Measurements from ENCODE around the gene GOLGA6L2. TPM values are rescaled to one million over a fixed set of nuclear protein-coding genes. Genes with fewer than 3 reads are reported as not detected.

Gene GOLGA6L2
- polyA plus RNA-seq, 4 donors: not detected

GRCh38 chr15:23467110-23467600, 20.1 kb upstream of the GOLGA6L2 start:
- 77 to 86% (median 78%) methylated on average over 3 of the region's 3 CpGs for WGBS, 3 donors
- no peak for FAIRE-seq

GRCh38 chr15:23457890-23458289, 10.8 kb upstream of the GOLGA6L2 start:
- Histone ChIP-seq H3K4me3 (ENCODE audit: low read depth in 1 of 3, low read length in 3 of 3) (no peak overlapping the region), H3K9me3 (ENCODE audit: control insufficient read depth in 2 of 2, insufficient read depth in 1 of 2, low read depth in 1 of 2, low read length in 1 of 2) (no peaks in the 10 kb centered on the region), H3K27ac (ENCODE audit: low read depth in 1 of 3, low read length in 2 of 3) (no peak overlapping the region), H3K36me3 (ENCODE audit: control insufficient read depth in 3 of 3, insufficient read depth in 2 of 3, low read depth in 1 of 3, low read length in 3 of 3) (no peaks in the 10 kb centered on the region), H3K27me3 (ENCODE audit: control insufficient read depth in 3 of 3, insufficient read depth in 3 of 3, low read length in 3 of 3) (no peaks in the 10 kb centered on the region), H3K4me1 (ENCODE audit: control insufficient read depth in 3 of 3, insufficient read depth in 2 of 3, low read depth in 1 of 3, low read length in 2 of 3) (no peaks in the 10 kb centered on the region)
- DNase-seq (no peak), FAIRE-seq (no peak)
- 52 to 60% (median 56%) methylated on average over 5 of the region's 5 CpGs for WGBS, 3 donors

More at GRCh38 chr15:23467110-23467600, 20.1 kb upstream of the GOLGA6L2 start:
- Histone ChIP-seq H3K36me3 (ENCODE audit: control insufficient read depth in 3 of 3, insufficient read depth in 2 of 3, low read depth in 1 of 3, low read length in 3 of 3) (no peaks in the 10 kb centered on the region), H3K4me1 (ENCODE audit: control insufficient read depth in 3 of 3, insufficient read depth in 2 of 3, low read depth in 1 of 3, low read length in 2 of 3) (no peaks in the 10 kb centered on the region), H3K9me3 (ENCODE audit: control insufficient read depth in 2 of 2, insufficient read depth in 1 of 2, low read depth in 1 of 2, low read length in 1 of 2) (no peaks in the 10 kb centered on the region), H3K27ac (ENCODE audit: low read depth in 1 of 3, low read length in 2 of 3) (no peak overlapping the region), H3K27me3 (ENCODE audit: control insufficient read depth in 3 of 3, insufficient read depth in 3 of 3, low read length in 3 of 3) (no peaks in the 10 kb centered on the region), H3K4me3 (ENCODE audit: low read depth in 1 of 3, low read length in 3 of 3) (no peak overlapping the region)
- DNase-seq: peak; percentile 10 to 19

- Histone ChIP-seq H3K4me3 (ENCODE audit: low read depth in 1 of 3, low read length in 3 of 3) (no peak overlapping the region), H3K4me1 (ENCODE audit: control insufficient read depth in 3 of 3, insufficient read depth in 2 of 3, low read depth in 1 of 3, low read length in 2 of 3) (no peaks in the 10 kb centered on the region), H3K36me3 (ENCODE audit: control insufficient read depth in 3 of 3, insufficient read depth in 2 of 3, low read depth in 1 of 3, low read length in 3 of 3) (no peaks in the 10 kb centered on the region), H3K9me3 (ENCODE audit: control insufficient read depth in 2 of 2, insufficient read depth in 1 of 2, low read depth in 1 of 2, low read length in 1 of 2) (peaks cover 0 to 2% of the 10 kb centered on the region in 2 donors), H3K27ac (ENCODE audit: low read depth in 1 of 3, low read length in 2 of 3) (no peak overlapping the region), H3K27me3 (ENCODE audit: control insufficient read depth in 3 of 3, insufficient read depth in 3 of 3, low read length in 3 of 3) (no peaks in the 10 kb centered on the region)
- FAIRE-seq (no peak), DNase-seq (peak in 1 of 2 donors; percentile 12)
- whole genome bisulfite sequencing, 3 donors: 74 to 83% (median 74%) methylated on average over 15 of the region's 15 CpGs
These were observed 582 bp downstream of the GOLGA6L2 start for GRCh38 chr15:23446215-23447106.

GRCh38 chr15:23444269-23444668, 2.8 kb downstream of the GOLGA6L2 start:
- Histone ChIP-seq H3K27me3 (ENCODE audit: control insufficient read depth in 3 of 3, insufficient read depth in 3 of 3, low read length in 3 of 3) (no peaks in the 10 kb centered on the region), H3K4me3 (ENCODE audit: low read depth in 1 of 3, low read length in 3 of 3) (no peak overlapping the region), H3K4me1 (ENCODE audit: control insufficient read depth in 3 of 3, insufficient read depth in 2 of 3, low read depth in 1 of 3, low read length in 2 of 3) (no peaks in the 10 kb centered on the region), H3K36me3 (ENCODE audit: control insufficient read depth in 3 of 3, insufficient read depth in 2 of 3, low read depth in 1 of 3, low read length in 3 of 3) (no peaks in the 10 kb centered on the region), H3K27ac (ENCODE audit: low read depth in 1 of 3, low read length in 2 of 3) (no peak overlapping the region), H3K9me3 (ENCODE audit: control insufficient read depth in 2 of 2, insufficient read depth in 1 of 2, low read depth in 1 of 2, low read length in 1 of 2) (peaks cover 0 to 6% of the 10 kb centered on the region in 2 donors)
- WGBS, 3 donors: 79 to 82% (median 81%) methylated on average over 10 to 11 of the region's 11 CpGs
- DNase-seq (no peak), FAIRE-seq (no peak)

GRCh38 chr15:23441204-23441603, 5.8 kb downstream of the GOLGA6L2 start:
- Histone ChIP-seq H3K27ac (ENCODE audit: low read depth in 1 of 3, low read length in 2 of 3) (no peak overlapping the region), H3K4me1 (ENCODE audit: control insufficient read depth in 3 of 3, insufficient read depth in 2 of 3, low read depth in 1 of 3, low read length in 2 of 3) (no peaks in the 10 kb centered on the region), H3K4me3 (ENCODE audit: low read depth in 1 of 3, low read length in 3 of 3) (no peak overlapping the region), H3K27me3 (ENCODE audit: control insufficient read depth in 3 of 3, insufficient read depth in 3 of 3, low read length in 3 of 3) (no peaks in the 10 kb centered on the region), H3K9me3 (ENCODE audit: control insufficient read depth in 2 of 2, insufficient read depth in 1 of 2, low read depth in 1 of 2, low read length in 1 of 2) (peaks cover 0 to 6% of the 10 kb centered on the region in 2 donors), H3K36me3 (ENCODE audit: control insufficient read depth in 3 of 3, insufficient read depth in 2 of 3, low read depth in 1 of 3, low read length in 3 of 3) (no peaks in the 10 kb centered on the region)
- DNase-seq (no peak), FAIRE-seq (no peak)
- WGBS, 3 donors: 87 to 89% (median 87%) methylated on average over 13 of the region's 13 CpGs

- 92 to 95% (median 94%) methylated on average over 10 of the region's 10 CpGs for WGBS, 3 donors
- FAIRE-seq (no peak), DNase-seq (no peak)
- Histone ChIP-seq H3K9me3 (ENCODE audit: control insufficient read depth in 2 of 2, insufficient read depth in 1 of 2, low read depth in 1 of 2, low read length in 1 of 2) (peaks cover 0 to 6% of the 10 kb centered on the region in 2 donors), H3K27me3 (ENCODE audit: control insufficient read depth in 3 of 3, insufficient read depth in 3 of 3, low read length in 3 of 3) (no peaks in the 10 kb centered on the region), H3K36me3 (ENCODE audit: control insufficient read depth in 3 of 3, insufficient read depth in 2 of 3, low read depth in 1 of 3, low read length in 3 of 3) (no peaks in the 10 kb centered on the region), H3K4me1 (ENCODE audit: control insufficient read depth in 3 of 3, insufficient read depth in 2 of 3, low read depth in 1 of 3, low read length in 2 of 3) (no peaks in the 10 kb centered on the region), H3K4me3 (ENCODE audit: low read depth in 1 of 3, low read length in 3 of 3) (no peak overlapping the region), H3K27ac (ENCODE audit: low read depth in 1 of 3, low read length in 2 of 3) (no peak overlapping the region)
These were observed 6.4 kb downstream of the GOLGA6L2 start for GRCh38 chr15:23440596-23440995.

GRCh38 chr15:23439513-23439912, 7.5 kb downstream of the GOLGA6L2 start:
- FAIRE-seq (no peak), DNase-seq (no peak)
- no peaks in the 10 kb centered on the region for H3K27me3 ChIP-seq (ENCODE audit: control insufficient read depth in 3 of 3, insufficient read depth in 3 of 3, low read length in 3 of 3)
- WGBS, 3 donors: 66 to 78% (median 68%) methylated on average over 7 of the region's 7 CpGs
- no peaks in the 10 kb centered on the region for H3K36me3 ChIP-seq (ENCODE audit: control insufficient read depth in 3 of 3, insufficient read depth in 2 of 3, low read depth in 1 of 3, low read length in 3 of 3)
- H3K4me1 ChIP-seq (ENCODE audit: control insufficient read depth in 3 of 3, insufficient read depth in 2 of 3, low read depth in 1 of 3, low read length in 2 of 3): no peaks in the 10 kb centered on the region
- no peak overlapping the region for H3K27ac ChIP-seq (ENCODE audit: low read depth in 1 of 3, low read length in 2 of 3)
- H3K9me3 ChIP-seq (ENCODE audit: control insufficient read depth in 2 of 2, insufficient read depth in 1 of 2, low read depth in 1 of 2, low read length in 1 of 2): peaks cover 0 to 6% of the 10 kb centered on the region in 2 donors
- no peak overlapping the region for H3K4me3 ChIP-seq (ENCODE audit: low read depth in 1 of 3, low read length in 3 of 3)

GRCh38 chr15:23438816-23439466, 8.1 kb downstream of the GOLGA6L2 start:
- Histone ChIP-seq H3K9me3 (ENCODE audit: control insufficient read depth in 2 of 2, insufficient read depth in 1 of 2, low read depth in 1 of 2, low read length in 1 of 2) (peaks cover 0 to 6% of the 10 kb centered on the region in 2 donors), H3K27ac (ENCODE audit: low read depth in 1 of 3, low read length in 2 of 3) (no peak overlapping the region), H3K36me3 (ENCODE audit: control insufficient read depth in 3 of 3, insufficient read depth in 2 of 3, low read depth in 1 of 3, low read length in 3 of 3) (no peaks in the 10 kb centered on the region), H3K4me3 (ENCODE audit: low read depth in 1 of 3, low read length in 3 of 3) (no peak overlapping the region), H3K4me1 (ENCODE audit: control insufficient read depth in 3 of 3, insufficient read depth in 2 of 3, low read depth in 1 of 3, low read length in 2 of 3) (no peaks in the 10 kb centered on the region), H3K27me3 (ENCODE audit: control insufficient read depth in 3 of 3, insufficient read depth in 3 of 3, low read length in 3 of 3) (no peaks in the 10 kb centered on the region)
- FAIRE-seq: no peak
- DNase-seq: no peak
- WGBS, 3 donors: 50 to 73% (median 57%) methylated on average over 9 of the region's 9 CpGs
